Central memory CD4-positive, alpha-beta T cell (primary cell): ENCODE results near the gene ZG16B.

Experiments used
- DNase-seq: peaks from one replicate; pipeline ENCODE4 v3.0.0; 2022

The ZG16B gene

DNA sequence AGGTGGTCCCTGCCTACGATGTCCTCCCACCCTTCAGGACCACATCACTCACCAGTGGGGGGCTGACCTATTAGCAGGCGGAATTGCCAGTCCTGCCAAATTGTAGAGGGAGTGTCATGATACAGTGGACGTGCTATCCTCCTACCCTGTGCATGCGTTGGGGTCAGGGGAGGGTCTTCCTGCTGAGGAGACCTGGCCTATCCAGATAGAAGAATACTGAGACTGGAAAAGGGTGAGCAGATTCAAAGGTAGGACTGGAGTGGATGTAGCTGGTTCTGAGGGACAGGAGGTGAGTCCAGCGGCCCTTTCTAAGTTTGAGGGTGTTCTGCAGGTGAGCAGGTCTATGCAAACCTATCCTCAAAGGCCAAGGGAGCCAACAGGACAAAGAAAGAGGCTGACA lies 23.8 kb upstream of the ZG16B start:
- no peak for DNase-seq

DNA sequence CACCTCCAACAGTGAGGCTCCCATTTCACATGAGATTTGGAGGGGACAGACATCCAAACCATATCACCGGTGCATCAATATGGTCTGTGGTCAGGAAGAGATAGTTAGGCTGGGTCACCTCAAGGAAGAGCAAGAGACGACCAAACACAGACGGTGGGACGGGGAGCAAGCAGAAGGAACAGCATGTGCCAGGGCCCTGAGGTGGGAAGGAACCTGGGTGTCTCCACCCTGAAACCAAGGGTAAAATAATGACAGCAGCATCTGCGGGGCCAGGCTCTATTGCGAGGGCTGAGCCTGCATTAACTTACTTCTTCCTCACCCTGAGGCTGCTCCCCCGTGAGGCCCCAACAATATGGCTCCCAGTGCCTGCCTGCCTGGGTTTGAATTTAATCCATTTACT lies 21.9 kb upstream of the ZG16B start:
- DNase-seq, result no peak

DNA sequence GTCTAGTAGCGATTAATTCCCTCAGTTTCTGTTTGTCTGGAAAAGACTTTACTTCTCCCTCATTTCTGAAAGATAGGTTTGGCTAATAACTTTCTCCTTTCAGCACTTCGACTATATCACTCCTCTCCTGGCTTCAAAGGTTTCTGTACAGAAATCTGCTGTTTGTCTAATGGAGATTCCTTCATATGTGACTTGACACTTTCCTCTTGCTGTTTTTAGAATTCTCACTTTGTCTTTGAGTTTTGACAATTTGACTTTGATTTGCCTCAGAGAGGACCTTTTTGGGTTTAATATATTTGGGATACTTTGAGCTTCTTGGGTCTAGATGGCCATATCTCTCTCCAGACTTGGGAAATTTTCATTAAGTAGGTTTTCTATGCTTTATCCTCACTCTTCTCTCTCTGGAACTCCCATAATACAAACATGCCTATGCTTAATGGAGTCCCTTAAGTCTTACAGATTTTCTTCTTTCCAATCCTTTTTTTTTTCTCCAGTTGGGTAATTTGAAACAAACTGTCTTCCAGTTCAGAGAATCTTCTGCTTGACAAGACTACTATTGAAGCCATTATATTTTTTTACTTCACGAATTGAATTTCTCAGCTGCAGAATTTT lies 20.8 kb upstream of the ZG16B start:
- DNase-seq, result no peak

DNA sequence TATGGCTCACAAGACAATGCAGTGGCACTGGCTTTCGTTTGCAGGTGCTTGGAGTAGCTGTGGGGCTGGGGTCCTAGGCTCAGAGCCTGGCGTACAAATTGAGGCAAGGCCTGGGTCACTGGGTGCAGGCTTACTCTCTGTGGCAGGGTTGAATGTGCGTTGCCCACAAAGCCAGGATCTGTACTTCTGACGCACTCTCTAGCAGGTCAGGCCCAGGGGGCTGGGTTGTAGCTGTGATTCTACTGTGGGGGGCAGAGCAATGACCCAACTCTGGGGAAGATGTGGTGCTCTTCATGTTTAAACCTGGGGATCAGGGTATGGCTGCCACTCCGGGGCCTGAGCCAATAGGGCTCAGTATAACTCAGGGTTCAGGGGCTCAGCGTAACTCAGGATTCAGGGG lies 19.5 kb upstream of the ZG16B start:
- no peak for DNase-seq

DNA sequence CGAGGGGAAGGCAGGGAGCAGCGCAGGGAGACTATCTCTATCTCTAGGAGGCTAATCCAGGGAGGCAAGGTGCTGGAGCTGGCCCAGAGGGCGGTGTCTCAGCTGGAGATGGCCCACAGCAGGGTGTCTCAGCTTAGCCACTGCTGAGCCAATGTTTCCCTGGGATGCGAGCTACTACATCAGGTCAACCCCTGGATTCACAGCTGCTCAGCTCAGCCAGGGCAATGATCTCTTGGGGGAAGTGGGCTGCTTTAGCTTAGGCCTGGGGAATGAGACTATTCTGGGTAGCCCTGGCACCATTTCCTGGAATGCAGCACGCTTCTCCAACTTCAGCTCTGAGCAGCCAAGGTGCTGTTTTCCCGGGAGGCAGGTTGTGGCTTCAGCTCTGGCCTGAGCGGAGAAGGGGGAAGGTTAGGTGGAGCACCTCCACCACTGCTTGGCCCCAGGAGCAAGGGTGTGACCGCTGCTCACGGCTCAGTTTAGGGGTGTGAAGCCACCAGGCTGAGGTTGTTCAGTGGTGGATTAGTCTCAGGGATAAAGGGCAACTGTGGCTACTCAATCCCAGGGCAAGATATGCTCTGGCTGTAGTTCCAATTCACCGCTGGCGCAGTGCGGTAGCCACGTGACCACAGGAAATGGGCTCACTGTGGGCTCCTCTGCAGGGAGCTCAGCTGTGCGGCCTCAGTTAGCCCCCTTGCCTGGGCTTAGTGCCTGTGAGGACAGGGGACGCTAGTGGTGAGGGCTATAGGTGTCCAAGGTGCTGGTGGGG lies 18.2 kb upstream of the ZG16B start:
- no peak for DNase-seq

DNA sequence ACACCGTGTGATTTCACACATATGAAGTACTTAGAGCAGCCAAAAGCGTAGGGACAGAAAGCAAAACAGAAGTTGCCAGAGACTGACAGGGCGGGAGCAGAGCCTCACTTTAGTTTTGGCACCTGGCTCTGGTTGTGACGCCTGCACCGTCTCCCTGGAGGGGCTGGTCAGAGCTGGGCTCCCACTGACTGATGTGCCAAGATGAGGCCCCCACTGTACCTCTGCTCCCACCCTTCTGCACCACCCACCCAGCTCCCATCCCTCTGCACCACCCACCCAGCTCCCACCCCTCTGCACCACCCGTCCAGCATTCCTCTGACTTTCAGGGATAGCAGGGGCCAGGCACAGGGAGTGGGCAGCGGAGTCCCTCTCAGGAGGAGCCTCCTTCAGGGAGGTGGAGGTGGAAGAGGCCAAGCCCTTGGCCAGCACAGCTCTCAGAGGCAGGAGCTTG lies 16.3 kb upstream of the ZG16B start:
- no peak for DNase-seq

DNA sequence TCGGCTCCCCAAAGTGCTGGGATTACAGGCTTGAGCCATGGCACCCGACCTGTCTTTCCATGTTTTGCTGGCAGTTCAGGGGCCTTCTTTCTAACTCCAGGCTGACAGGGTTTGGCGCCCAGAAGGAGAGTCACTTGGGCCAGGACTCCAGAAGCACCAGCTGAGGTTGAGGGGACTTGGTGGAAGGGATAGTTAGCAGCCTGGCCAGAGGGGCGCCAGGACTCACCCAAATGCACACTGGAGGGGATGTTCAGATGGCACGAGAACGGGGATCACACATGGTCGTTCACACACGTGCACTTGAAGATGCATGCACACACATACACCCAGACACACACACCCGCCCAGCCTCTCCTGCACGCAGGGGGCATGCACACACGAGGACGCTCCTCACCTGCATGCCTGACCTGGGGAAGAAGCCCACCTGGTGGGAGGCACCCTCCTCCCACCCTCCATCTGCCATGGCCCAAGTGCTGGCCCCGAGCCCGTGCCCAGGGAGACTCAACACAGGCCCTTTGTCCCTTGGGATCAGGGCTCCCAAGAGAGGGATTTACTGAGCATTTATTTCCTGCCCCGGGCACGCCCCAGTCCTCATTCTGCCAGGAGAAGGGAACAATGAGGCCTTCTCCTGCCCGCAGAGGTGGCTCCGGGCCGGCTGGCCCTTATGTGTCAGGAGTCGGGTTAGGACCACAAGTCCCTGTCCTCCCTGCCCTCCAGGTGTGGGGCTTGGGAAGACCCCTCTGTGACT lies 15.4 kb upstream of the ZG16B start:
- no peak for DNase-seq

DNA sequence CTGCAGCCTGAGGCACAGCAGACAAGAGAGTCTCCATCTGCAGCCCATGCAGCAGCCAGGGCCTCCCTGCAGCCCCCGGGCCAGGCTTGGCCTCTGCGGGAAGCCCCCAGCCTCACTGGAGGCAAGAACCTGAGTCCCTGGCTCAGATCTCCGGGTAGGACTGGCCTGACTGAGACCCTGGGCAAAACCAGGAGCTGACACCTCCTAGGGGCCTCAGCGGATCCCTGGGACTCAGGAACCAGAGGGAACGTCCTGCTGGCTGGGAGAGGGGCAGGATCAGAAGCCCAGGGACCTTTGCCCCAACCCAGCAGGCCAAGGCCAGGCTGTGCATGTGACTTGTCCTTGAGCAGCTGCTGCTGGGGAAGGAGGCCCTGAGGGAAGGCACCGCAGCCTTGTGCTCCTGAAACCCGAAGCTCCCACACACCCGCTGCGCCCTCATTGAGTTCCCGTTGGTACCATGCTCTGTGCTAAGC lies 14.8 kb upstream of the ZG16B start:
- no peak for DNase-seq

DNA sequence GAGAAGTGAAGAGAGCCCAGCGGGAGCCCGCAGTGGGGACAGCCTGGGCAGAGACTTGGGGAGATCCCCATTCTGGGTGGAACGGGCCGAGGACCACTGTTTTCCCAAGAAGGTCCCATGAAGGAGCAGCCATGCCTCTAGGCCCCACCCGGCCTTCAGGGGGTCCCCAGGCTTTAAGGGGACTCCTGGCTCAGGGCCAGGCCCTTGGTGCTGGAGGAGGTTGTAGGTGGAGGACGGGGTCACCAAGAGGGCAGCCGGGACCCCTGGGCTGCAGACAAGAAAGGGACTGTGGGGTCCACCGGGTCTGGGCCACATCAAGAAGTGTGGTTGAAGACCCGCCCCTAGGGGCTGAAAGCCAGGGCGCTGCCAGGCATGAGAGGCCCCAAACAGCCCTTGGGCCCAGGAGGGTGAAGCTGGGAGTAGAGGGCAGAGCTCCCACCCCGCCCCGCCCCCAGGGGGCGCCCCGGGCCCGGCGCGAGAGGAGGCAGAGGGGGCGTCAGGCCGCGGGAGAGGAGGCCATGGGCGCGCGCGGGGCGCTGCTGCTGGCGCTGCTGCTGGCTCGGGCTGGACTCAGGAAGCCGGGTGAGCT lies 13.3 kb upstream of the ZG16B start, which contains the start of gene PRSS21:
Gene PRSS21, plus strand, starts transcription at position 487 of the 589 bp plus-strand sequence. Its CDS starts 32 bp downstream, at position 519.
- DNase-seq, result peak; percentile 37

DNA sequence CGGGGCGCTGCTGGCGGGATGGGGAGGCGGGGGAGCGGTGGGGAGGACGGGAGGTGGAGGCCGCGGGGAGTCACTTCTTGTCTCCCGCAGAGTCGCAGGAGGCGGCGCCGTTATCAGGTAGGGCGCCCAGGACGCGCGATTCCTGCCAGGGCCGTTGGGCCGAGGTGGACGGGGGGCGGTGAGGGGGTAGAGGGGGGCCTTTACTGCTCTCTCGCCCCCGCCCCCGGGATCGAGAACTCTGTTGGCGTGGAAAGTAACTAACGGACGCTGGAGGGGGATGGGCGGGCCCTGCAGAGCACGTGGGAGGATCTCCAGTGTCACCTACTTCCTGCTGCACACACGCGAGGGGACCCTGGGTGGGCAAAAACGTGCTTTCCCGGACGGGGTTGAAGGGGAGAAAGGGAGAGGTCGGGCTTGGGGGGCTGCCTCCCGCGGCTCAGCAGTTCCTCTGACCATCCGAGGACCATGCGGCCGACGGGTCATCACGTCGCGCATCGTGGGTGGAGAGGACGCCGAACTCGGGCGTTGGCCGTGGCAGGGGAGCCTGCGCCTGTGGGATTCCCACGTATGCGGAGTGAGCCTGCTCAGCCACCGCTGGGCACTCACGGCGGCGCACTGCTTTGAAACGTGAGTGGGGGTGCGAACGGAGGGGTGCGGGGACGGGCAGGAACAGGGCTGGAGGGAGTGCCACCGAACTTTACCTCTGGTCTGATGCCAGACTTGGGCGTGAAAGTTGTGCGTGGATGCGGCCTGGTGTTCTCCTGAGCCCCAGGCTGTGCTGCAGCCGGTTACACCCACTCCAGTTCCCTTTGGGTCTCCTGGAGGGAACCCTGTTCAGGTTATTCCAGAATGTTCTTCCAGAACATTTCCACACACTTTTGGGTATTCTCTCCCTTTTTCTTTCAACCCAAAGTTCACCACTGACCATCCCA lies 12.5 kb upstream of the ZG16B start:
- no peak for DNase-seq

DNA sequence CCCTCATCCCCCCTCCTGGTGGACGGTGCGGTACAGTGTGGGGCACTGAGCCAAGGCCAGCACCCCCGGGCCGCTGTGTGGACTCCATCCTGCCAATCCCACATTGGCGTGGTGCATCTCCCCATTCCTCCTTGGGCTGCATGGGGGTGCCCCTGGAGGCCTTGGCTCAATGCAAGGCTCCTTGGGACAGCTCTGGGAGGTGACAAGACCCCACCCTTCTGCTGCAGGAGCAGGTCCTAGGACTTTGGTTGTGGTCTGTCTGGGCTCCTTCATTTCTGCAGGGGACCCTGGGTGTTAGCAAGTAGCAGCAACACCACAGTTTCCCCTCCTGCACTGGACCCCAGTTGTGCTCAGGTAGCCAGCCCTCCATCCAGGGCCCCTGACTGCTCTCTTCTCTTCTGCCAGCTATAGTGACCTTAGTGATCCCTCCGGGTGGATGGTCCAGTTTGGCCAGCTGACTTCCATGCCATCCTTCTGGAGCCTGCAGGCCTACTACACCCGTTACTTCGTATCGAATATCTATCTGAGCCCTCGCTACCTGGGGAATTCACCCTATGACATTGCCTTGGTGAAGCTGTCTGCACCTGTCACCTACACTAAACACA lies 11.7 kb upstream of the ZG16B start:
- no peak for DNase-seq

DNA sequence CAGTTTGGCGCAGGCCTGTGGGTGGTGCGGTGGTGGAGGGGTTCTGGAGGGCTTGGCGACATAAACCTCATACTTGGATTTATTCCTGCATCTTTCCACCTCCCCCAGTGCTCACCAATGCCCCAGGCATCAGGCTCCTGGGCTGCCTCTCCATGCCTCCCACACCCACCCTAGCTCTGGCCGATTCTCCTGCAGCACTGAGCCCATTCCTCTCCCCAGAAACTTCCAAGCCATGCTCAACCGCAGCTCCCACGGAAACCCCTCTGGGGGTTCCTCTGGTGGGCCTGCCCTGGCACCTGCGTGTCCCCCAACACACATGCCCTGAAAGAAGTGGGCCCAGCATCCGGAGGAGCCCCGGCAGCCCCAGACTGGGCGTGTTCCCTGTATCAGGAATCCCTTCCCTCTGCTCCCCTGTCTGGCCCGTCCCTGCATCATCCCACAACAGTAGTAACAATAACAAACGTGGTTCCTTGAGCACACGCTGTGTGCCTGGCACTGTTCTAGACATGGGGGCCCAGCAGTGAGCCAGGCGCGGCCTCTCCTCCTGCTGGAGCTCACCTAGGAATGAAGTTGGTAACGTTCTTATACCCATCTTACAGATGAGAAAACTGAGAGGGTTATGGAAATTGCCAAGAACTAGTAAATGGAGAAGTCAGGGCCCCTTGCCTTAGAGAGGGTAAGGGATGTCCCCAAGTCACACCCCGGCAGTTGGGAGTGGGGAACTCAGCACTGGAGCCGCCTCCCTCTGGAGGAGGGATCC lies 10.7 kb upstream of the ZG16B start:
- DNase-seq, result no peak

DNA sequence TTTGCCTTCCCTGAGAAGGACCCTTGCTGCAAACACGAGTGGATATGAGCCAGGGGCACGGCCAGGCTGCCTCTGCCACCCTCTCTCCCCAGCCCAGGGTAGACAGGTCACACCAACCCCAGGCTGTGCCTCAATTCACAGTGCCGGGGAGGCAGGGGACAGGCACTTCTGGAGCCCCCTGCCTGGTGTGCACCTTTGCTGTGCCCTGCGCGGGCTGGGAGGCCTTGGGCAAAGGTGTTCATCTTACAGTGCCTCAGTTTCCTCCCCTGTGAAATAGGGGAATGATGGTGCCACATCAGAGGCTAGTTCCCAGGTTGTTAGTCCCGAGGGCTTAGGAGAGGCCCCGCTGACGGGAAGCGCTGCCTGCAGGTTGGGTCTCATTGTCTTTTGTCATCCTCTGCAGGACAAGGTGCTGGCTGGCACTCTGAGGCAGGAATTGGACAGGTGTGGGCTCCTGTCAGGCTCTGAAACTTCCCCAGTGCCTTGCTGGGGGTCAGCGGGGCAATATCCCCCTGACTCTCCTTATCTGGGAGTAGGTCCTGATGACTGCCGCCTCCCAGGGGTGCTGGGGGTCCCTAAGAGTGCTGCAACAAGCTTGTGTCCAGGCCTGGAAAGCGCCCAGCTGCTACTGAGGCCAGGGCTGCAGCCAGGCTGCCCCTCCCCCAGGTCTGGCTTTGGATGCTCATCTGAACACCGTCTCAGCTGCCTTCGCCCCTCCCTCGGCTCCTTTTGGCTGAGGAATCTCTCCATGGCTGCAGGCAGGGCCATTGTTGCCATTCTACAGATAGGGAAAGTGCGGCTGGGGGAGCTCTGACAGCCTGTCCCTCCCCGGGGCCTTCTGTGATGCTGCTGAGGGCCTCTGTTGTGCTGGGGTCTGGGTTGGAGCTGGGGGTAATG lies 9.9 kb upstream of the ZG16B start:
- DNase-seq, result no peak

DNA sequence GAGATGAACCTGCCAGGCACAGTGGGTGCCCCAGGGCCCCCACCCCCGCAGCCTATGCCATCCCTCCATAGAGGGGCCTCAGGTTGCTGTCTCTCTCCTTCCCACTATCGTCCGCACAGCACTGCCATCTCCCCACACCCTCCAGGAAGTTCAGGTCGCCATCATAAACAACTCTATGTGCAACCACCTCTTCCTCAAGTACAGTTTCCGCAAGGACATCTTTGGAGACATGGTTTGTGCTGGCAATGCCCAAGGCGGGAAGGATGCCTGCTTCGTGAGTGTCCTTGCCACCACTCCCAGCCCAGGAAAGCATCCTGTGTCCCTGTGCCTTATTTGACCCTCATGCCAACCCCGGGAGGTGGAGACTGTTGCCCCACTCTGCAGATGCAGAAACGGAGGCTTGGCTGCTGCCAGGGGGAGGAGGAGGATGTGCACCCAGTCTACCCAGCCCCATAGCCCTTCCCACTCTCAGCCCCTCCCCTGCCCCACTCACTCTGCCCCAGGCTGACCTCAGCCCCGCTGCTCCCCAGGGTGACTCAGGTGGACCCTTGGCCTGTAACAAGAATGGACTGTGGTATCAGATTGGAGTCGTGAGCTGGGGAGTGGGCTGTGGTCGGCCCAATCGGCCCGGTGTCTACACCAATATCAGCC lies 9.1 kb upstream of the ZG16B start:
- DNase-seq, result no peak

DNA sequence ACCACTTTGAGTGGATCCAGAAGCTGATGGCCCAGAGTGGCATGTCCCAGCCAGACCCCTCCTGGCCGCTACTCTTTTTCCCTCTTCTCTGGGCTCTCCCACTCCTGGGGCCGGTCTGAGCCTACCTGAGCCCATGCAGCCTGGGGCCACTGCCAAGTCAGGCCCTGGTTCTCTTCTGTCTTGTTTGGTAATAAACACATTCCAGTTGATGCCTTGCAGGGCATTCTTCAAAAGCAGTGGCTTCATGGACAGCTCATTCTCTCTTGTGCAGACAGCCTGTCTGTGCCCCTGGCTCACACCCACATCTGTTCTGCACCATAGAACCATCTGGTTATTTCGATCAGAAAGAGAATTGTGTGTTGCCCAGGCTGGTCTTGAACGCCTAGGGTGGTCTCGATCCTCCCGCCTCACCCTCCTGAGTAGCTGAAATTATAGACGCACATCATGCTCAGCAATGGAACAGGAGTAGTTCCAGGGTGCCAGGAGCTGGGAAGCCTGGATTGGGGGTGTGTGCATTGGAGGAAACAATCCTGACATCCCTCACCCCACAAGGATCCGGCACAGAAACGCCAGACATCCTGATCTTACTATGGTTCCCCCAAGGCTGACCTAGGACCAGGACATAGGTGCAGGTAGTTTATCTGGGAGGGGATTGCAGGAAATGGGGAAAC lies 8.5 kb upstream of the ZG16B start:
- DNase-seq, result no peak

DNA sequence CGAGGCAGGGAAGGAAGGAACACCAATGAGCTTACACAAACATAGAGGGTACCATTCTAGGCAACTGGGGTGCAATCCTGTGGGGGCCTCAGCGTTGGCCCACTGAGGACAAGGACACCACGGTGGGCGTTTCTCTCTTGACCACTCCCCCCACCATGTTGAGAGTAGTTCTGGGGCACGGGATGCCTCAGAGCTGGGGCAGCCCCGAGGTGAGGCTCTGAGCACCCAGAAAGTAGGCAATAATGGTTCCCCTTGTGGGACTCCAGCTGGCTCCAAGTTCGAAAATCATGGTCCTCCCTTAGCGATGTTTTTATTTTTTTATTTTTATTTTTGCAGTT lies 8.0 kb upstream of the ZG16B start:
- no peak for DNase-seq

DNA sequence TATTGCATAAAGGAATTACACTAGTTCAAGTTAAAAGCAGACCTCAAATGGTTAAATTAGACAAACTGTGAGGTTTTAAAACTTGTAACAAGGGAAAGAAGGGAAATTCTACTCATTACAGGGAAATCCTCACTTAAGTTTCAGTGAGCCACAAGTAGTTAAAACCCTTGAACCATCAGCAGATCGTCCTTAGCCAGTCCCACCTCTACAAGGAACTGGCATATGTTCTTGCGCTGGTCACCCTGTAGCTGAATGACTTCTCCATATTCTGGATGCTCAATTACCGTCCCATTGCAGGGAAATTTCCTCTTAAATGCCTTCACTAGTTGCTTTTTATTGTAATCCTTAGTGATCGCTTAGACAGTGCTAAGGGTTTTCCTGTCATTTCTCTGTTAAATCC lies 7.6 kb upstream of the ZG16B start:
- no peak for DNase-seq

DNA sequence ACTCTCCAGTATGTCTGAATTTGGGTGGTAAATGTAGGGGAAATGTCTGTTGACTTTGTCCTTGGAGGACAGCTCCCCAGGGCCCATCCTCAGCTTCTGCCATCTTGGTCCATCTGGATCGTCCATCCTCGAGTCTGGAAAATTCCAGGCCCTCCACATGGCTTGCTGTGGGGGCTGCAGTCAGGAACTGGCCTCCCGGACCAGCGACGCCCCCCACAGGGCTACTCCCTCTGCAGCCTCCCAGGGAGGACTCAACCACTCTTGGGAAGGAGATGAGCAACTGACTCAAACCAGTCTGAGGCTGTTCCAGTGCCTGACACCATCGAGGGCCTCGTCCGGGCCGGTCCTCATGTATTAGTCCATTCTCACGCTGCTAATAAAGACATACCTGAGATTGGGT lies 5.5 kb upstream of the ZG16B start:
- DNase-seq, result no peak
